ES-I3 (cell line): ENCODE results near the gene IGSF21.

Experiments used
- H3K36me3 ChIP-seq: 2 replicates; pipeline ENCODE4 v1.6.1; 2013; ENCODE audit warnings: mild to moderate bottlenecking, low read length, control low read depth, moderate library complexity; ENCODE audit not compliant: insufficient read depth
- H3K4me1 ChIP-seq: 2 replicates; pipeline ENCODE4 v1.6.1; 2013; ENCODE audit warnings: mild to moderate bottlenecking, control low read depth, low read length; ENCODE audit not compliant: insufficient read depth
- H3K9ac ChIP-seq: 2 replicates; pipeline ENCODE4 v1.6.1; 2013; ENCODE audit warnings: low read depth, mild to moderate bottlenecking, low read length, moderate library complexity
- H3K9me3 ChIP-seq: 2 replicates; pipeline ENCODE4 v1.6.1; 2013; ENCODE audit warnings: mild to moderate bottlenecking, low read length, moderate library complexity; ENCODE audit not compliant: control insufficient read depth, insufficient read depth

The IGSF21 gene

GRCh38 chr1:18140411-18140810 is 32.8 kb downstream of the IGSF21 start:
- Histone ChIP-seq H3K9me3 (no peaks in the 10 kb centered on the region), H3K4me1 (peaks cover 12% of the 10 kb centered on the region), H3K9ac (no peak overlapping the region), H3K36me3 (no peaks in the 10 kb centered on the region)

DNA sequence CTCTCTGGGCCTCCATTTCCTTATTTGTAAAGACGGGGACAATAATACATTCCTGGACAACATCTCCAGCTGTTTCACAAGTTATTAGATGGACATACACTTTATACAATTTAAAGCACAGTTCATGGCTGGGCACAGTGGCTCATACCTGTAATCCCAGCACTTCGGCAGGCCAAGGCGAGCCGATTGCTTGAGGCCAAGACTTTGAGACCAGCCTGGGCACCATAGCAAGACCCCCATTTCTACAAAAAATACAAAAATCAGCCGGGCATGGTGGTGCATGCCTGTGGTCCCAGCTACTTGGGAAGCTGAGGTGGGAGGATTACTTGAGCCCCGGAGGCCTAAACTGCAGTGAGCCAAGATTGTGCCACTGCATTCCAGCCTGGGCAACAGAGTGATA is 34.1 kb downstream of the IGSF21 start:
- Histone ChIP-seq H3K36me3 (no peaks in the 10 kb centered on the region), H3K9me3 (no peaks in the 10 kb centered on the region), H3K4me1 (peaks cover 12% of the 10 kb centered on the region), H3K9ac (no peak overlapping the region)

GRCh38 chr1:18142471-18142870 is 34.9 kb downstream of the IGSF21 start:
- Histone ChIP-seq H3K4me1 (peaks cover 12% of the 10 kb centered on the region), H3K9me3 (no peaks in the 10 kb centered on the region), H3K9ac (no peak overlapping the region), H3K36me3 (no peaks in the 10 kb centered on the region)

- Histone ChIP-seq H3K9me3 (no peaks in the 10 kb centered on the region), H3K9ac (no peak overlapping the region), H3K4me1 (peaks cover 12% of the 10 kb centered on the region), H3K36me3 (no peaks in the 10 kb centered on the region)
Measured at GRCh38 chr1:18142969-18143368, 35.4 kb downstream of the IGSF21 start.

- H3K36me3 ChIP-seq = no peaks in the 10 kb centered on the region
- peaks cover 12% of the 10 kb centered on the region for H3K4me1 ChIP-seq
- no peaks in the 10 kb centered on the region for H3K9me3 ChIP-seq
- no peak overlapping the region for H3K9ac ChIP-seq
Measured at GRCh38 chr1:18144062-18144461, 36.5 kb downstream of the IGSF21 start.

GRCh38 chr1:18144916-18145647 is 37.5 kb downstream of the IGSF21 start:
- no peaks in the 10 kb centered on the region for H3K9me3 ChIP-seq
- no peaks in the 10 kb centered on the region for H3K36me3 ChIP-seq
- no peak overlapping the region for H3K9ac ChIP-seq
- peaks cover 12% of the 10 kb centered on the region for H3K4me1 ChIP-seq

DNA sequence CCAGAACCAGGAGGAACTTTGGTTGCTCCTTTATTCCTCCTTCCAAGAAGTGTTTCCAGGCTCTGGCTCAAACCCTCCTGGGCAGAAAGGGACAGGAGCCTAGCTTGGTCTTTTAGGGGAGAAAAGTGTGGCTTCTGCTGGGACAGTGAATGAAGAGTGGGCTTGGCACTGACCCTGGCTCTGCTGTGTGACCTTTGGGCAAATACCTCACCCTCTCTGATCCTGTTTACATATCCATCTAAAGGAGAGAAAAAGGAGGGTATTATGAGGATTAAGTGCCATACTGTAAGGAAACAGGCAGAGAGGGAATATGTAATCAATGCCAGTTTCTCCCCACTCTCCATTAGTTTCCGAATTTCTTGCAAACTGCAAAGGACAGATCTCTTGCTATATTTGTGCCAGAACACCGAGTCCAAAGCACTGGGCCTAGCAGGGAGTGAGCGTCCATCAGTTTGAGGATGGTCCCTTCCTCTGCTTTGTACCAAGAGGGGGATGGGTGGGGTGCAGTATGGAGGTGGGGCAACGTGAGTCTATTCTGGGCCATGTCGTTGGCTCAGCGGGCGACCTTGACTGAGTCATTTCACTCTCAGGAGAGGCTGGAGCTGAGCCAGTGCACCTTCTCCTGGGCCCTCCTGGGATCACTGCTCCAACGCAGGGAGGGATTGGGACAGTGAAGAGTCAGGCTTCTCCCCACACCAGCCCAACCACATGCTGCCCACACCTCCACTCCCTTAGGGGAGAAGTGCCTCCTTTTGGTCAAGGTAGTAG is 38.4 kb downstream of the IGSF21 start:
- no peak overlapping the region for H3K9ac ChIP-seq
- no peaks in the 10 kb centered on the region for H3K9me3 ChIP-seq
- H3K36me3 ChIP-seq = no peaks in the 10 kb centered on the region
- H3K4me1 ChIP-seq = peaks cover 2% of the 10 kb centered on the region; the same call in 1 of the 2 replicates

DNA sequence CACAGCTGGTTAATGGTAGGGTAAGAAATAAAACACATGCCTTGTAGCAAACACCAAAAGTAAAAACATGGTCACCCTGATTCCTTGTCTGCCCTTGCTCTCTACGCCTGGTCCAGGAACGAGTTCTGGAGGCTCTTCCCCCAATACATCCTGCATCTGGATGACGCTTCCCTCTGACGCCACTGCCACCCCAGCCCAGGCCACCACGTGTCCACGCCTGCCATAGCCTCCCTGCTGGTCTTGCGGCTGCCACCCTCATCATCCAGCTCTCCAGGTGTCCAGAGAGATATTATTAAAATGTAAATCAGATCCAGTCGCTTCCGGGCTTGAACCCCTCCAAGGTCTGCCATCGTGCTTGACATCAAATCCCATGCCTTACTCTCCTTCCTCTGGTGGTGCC is 39.3 kb downstream of the IGSF21 start:
- H3K9ac ChIP-seq = no peak overlapping the region
- no peaks in the 10 kb centered on the region for H3K9me3 ChIP-seq
- H3K4me1 ChIP-seq = peaks cover 2% of the 10 kb centered on the region; the same call in 1 of the 2 replicates
- no peaks in the 10 kb centered on the region for H3K36me3 ChIP-seq

GRCh38 chr1:18147672-18148071 is 40.1 kb downstream of the IGSF21 start:
- no peaks in the 10 kb centered on the region for H3K36me3 ChIP-seq
- H3K4me1 ChIP-seq = no peaks in the 10 kb centered on the region; the same call in 1 of the 2 replicates
- no peak overlapping the region for H3K9ac ChIP-seq
- H3K9me3 ChIP-seq = no peaks in the 10 kb centered on the region

- Histone ChIP-seq H3K4me1 (no peaks in the 10 kb centered on the region; the same call in 1 of the 2 replicates), H3K9me3 (no peaks in the 10 kb centered on the region), H3K36me3 (no peaks in the 10 kb centered on the region), H3K9ac (no peak overlapping the region)
Measured at GRCh38 chr1:18148461-18148860, 40.9 kb downstream of the IGSF21 start.

- H3K4me1 ChIP-seq = peaks cover under 1% of the 10 kb centered on the region; the same call in 1 of the 2 replicates
- H3K36me3 ChIP-seq = no peaks in the 10 kb centered on the region
- no peaks in the 10 kb centered on the region for H3K9me3 ChIP-seq
- no peak overlapping the region for H3K9ac ChIP-seq
Measured at GRCh38 chr1:18149027-18149641, 41.5 kb downstream of the IGSF21 start.

DNA sequence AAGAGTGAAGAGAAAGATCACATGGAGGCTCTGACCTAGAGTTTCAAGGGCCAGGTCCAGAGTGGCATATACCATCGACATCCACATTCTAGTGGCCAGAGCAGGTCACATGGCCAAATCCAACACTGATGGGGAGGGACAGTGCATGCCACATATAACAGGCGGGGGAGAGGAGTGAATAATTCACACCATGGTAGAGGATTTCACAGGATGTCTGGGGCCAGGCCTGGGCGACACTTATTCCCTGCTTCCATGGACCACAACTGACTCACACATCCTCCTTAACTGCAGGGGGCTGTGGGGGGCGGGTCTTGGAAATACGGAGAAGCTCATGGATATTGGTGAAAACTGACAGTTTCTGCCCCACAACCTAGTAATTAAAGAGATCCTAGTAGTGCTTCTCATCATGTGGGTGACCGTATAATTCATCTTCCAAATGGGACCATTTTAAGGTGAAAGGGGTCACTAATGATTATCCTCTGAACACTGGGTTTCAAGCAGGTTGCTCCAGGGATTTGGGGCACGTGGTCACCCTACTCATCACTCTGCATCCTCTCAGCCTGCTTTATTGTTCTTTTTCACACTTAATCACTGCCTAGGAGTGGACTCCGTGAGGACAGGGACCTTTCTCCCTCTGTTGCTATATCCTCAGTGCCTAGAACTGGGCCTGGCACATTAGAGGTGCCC is 44.0 kb downstream of the IGSF21 start:
- Histone ChIP-seq H3K9me3 (no peaks in the 10 kb centered on the region), H3K9ac (no peak overlapping the region), H3K36me3 (no peaks in the 10 kb centered on the region), H3K4me1 (peaks cover 7% of the 10 kb centered on the region; the same call in 1 of the 2 replicates)

DNA sequence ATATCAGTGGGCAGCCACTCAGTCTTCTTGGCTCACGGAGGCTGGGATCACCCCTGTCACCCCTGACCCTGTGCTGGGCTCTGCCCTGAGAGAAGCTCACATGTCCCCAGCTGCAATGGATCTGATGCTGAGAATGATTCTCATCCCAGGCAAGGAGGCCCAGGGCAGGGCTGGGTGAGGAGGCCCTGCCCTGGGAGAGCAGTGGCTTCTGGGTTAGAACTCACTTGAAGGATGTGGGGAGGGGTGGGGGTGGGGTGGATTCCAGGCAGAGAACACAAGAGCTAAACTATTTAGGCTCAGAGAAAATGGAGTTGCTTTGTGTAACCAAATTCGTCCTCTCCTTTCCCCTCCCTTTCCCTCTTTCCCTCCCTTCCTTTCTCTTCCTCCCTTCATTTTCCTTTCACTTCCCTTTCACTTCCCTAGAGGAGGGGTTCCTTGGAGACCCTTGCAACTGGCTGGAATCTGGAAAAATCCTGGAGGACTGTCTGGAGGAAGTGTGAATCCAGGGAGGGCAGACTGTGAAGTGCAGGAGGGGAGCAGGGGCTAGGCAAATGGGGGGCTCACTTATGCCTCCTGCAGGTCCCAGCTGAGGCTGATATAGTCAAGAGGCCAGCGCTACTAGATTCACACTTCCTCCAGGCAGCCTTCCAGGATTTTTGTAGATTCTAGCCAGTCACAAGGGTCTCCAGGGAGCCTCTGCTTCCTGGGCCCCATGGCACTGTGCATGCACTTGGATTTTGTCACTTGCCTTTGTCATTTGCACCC is 47.0 kb downstream of the IGSF21 start:
- Histone ChIP-seq H3K36me3 (no peaks in the 10 kb centered on the region), H3K4me1 (peaks cover 7% of the 10 kb centered on the region; the same call in 1 of the 2 replicates), H3K9me3 (no peaks in the 10 kb centered on the region), H3K9ac (no peak overlapping the region)
